GM19328 (cell line): Measurements from ENCODE around the gene SCAMP2.
"Not testable (repeated sequence)": the region's sequence is repeated elsewhere in the genome, so short reads cannot be mapped to it uniquely, and the experiment has no call there.

Experiments used
- ATAC-seq: cut with Tn5 transposase; IDR thresholded peaks from one replicate; pipeline ENCODE4 v1.9.1; 2021; ENCODE audit warnings: mild to moderate bottlenecking, moderate library complexity; ENCODE audit not compliant: unreplicated experiment

The SCAMP2 gene, protein sequence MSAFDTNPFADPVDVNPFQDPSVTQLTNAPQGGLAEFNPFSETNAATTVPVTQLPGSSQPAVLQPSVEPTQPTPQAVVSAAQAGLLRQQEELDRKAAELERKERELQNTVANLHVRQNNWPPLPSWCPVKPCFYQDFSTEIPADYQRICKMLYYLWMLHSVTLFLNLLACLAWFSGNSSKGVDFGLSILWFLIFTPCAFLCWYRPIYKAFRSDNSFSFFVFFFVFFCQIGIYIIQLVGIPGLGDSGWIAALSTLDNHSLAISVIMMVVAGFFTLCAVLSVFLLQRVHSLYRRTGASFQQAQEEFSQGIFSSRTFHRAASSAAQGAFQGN

DNA sequence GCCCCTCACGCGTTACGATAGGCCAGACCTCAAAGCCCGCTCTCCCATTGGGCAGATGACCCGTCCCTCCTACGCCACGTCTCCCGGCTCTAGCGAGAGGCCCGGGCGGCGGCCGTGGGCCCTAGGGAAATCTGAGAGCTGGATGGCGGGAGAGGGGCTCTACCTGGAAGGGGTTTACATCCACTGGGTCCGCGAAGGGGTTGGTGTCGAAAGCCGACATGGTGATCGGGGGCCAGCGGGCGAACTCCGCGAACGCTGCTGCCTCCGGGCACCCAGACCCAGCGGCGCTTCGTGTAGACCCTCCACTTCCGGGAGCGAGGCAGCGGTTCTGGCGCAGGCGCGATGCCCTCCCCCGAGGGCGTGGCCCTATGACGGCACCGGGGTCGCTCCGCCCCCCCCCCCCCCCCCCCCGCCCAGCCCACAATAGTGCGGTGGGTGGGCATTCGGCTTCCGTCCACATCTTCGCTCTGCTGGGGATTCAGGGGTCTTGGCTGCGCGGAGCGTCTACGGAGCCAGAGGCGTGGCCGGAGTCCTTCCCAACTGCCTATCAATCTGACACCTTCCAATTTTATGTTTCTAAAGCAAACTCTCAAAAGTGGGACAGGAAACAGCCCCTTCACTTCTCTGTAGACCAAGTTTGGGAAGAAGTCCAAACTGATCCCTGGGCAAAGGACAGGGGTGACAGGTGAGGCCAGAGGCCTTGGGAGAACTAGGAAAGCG lies at the start of gene SCAMP2:
TSS of gene SCAMP2 (minus strand) at position 330 of the 720 bp plus-strand sequence. CDS start at position 220, 110 bp downstream.
- peak; percentile 75 for ATAC-seq

- ATAC-seq: no peak
Observed at GRCh38 chr15:74920456-74920855, 47.3 kb upstream of the SCAMP2 start.

GRCh38 chr15:74917676-74918075 lies 44.5 kb upstream of the SCAMP2 start:
- no peak for ATAC-seq

DNA sequence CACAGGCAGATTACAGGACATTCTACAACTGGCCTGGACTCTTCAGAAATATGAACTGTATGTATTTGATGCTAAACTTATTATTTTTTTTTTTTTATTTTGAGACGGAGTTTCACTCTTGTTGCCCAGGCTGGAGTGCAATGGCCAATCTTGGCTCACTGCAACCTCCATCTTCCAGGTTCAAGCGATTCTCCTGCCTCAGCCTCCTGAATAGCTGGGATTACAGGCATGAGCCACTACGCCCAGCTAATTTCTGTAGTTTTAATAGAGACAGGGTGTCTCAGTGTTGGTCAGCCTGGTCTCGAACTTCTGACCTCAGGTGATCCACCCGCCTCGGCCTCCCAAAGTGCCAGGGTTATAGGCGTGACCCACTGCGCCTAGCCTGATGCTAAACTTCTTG lies 40.6 kb upstream of the SCAMP2 start:
- ATAC-seq: not testable (repeated sequence)

- no peak for ATAC-seq
Observed at GRCh38 chr15:74913041-74913440, 39.9 kb upstream of the SCAMP2 start.

GRCh38 chr15:74908635-74909034 lies 35.5 kb upstream of the SCAMP2 start:
- no peak for ATAC-seq

- no peak for ATAC-seq
Observed at GRCh38 chr15:74907163-74907870, 34.2 kb upstream of the SCAMP2 start.

GRCh38 chr15:74906450-74907162 lies 33.4 kb upstream of the SCAMP2 start, which contains the start of gene FAM219B:
TSS of gene FAM219B (minus strand) at chr15:74906851. CDS start at chr15:74906800, 51 bp downstream.
- ATAC-seq: peak; percentile 69

DNA sequence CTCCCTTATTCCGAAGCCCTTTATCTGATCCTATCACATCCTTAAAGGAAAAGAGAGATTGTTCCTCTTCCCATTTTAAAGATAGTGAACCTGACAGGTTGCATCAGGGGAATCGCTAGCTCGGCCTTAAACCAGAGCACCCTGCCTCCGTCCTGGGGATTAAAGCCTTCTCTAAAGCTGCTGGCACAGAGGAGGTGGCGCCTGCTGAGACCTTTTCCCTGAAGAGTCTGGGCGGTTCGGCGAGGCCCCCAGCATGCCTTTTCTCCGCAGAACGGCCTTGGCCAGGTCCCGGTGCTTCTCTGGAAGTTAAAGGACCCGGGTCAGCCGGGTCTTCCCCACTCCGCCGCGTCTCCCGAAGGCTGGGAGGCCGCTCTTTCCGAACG lies 32.9 kb upstream of the SCAMP2 start:
- ATAC-seq: no peak

GRCh38 chr15:74904190-74904805 lies 31.1 kb upstream of the SCAMP2 start:
- ATAC-seq: no peak

DNA sequence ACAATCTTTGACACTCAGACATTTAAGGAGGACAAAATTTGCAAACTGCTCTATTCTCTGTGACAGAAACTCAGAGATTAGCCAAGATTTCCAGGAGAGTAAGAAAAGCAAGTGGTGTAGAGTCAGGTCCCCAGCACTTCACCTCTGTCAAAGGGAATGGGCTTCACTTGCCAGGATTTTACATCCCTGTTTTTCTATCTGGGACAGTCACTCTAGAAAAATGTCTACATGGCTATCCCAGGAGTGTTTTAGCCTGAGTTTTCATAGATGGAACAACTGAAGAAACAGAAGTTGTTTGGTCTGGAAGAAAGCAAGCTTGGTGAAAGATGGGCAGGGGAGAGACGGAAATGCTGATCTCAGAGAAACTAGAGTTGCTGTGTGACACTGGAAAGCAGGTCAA lies 30.5 kb upstream of the SCAMP2 start:
- ATAC-seq: no peak

GRCh38 chr15:74902295-74903075 lies 29.3 kb upstream of the SCAMP2 start:
- no peak for ATAC-seq

- ATAC-seq: no peak
Observed at GRCh38 chr15:74901612-74902063, 28.5 kb upstream of the SCAMP2 start.

GRCh38 chr15:74897300-74897701 lies 24.1 kb upstream of the SCAMP2 start:
- ATAC-seq: no peak

- no peak for ATAC-seq
Observed at GRCh38 chr15:74896316-74896715, 23.2 kb upstream of the SCAMP2 start.

GRCh38 chr15:74895830-74896229 lies 22.7 kb upstream of the SCAMP2 start:
- no peak for ATAC-seq

- ATAC-seq: not testable (repeated sequence)
Observed at GRCh38 chr15:74894383-74894782, 21.2 kb upstream of the SCAMP2 start.

DNA sequence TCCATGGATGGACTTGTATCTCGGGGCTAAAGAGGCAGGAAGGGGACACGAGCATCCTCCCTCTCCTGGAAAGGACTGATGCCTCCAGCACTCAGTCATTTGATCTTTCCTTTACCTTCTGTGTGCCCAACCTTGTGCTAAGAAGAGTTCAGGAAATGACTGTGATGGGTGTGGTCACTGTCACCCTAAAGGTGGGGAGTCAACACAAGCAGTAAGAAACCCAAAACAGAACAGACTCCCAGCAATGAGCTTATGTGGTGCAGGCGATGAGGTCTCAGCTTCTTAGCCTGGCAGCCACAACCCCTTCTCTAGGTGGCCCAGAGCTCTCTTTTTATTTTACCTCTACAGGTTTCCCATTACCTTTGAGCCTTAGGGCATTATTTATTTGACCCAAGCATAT lies 20.5 kb upstream of the SCAMP2 start:
- ATAC-seq: no peak

DNA sequence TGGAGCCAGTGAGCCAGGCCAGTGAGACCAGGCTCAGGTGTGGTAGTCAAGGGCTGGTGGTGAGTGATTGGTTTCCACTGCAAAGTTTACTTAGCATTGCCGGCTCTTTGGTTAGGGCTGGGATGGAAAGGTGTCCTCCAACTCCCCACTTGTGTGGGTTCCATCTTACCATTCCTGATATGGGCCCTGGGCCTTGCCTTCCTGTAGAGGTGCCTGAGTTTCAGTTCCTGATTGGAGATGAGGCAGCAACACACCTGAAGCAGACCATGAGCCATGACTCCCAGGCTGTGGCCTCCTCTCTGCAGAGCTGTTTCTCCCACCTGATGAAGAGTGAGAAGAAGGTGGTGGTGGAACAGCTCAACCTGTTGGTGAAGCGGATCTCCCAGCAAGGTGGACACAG lies 19.8 kb upstream of the SCAMP2 start:
- ATAC-seq: no peak

DNA sequence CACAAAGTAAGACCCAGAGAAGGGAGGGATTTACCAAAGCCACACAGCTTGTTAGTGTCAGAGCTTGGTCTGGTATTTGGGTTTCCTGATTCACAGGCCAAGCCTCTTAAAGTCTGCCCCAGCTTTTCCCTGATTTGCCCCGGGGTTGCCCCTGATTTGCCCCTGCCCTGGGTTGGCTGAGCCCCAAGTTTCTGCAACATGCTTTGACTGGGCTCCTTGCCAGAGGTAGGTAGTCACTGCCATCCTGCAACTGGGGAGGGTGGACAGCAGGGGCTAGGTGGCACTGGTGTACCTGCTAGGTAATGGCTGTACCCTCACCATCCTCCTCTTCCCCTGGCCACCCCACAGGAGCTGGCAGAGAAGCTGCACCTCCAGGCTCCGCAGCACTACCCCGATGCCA lies 19.1 kb upstream of the SCAMP2 start:
- ATAC-seq: no peak
